ENCODE results near the gene SLC4A8.

Gene SLC4A8

DNA sequence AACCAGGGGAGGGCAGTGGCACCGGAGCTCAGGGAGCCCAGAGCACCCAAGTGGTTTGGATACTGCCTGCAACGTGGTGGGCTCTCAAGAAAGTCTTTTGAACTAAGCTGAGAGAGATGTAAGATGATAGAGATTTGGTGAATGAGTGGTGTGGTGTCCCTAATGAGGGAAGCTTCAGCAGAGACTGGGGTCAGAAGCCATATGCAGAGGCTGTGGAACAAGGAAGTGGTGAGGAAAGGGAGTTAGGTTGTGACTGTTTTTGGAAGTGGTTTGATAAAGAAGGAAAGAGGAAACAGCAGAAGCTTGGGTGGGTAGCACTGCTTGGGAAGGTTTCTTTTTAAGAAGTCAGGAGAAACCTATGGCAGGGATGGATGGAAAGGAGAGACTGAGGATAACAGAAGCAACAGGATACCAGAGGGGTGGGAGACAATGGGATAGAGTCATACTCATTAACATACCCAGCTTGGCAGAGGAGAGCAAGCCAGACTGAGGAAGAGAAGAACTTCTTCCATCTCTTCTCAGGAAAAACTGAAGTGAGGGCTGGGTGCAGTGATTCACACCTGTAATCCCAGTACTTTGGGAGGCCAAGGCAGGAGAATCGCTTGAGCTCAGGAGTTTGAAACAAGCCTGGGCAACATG lies 24.1 kb downstream of the SLC4A8 start:
- no peak overlapping the region for H3K14ac ChIP-seq (ENCODE audit: low read length in 2 of 2)
- H3K4me1 ChIP-seq (ENCODE audit: control insufficient read depth, insufficient read depth, low read depth, low read length): peaks cover 2% of the 10 kb centered on the region
- H2BK5ac ChIP-seq (ENCODE audit: low read depth, low read length, poor library complexity, severe bottlenecking): no peak overlapping the region
- H3K9me3 ChIP-seq (ENCODE audit: control insufficient read depth, low read length): no peaks in the 10 kb centered on the region
- H3K27ac ChIP-seq (ENCODE audit: low read length, poor library complexity, severe bottlenecking): no peak overlapping the region
- DNase-seq: no peak
- H2AK5ac ChIP-seq (ENCODE audit: low read length, severe bottlenecking): no peak overlapping the region
- no peak overlapping the region for H4K91ac ChIP-seq (ENCODE audit: low read length)
- H3K79me1 ChIP-seq (replicated peaks; ENCODE audit: low read length, poor library complexity, severe bottlenecking): no peaks in the 10 kb centered on the region
- no peak overlapping the region for H3K4me3 ChIP-seq (ENCODE audit: insufficient read depth in 1 of 2, low read depth in 1 of 2, low read length in 2 of 2)
- no peaks in the 10 kb centered on the region for H3K36me3 ChIP-seq (ENCODE audit: control insufficient read depth in 1 of 2, insufficient read depth in 2 of 2, low read depth in 1 of 2, low read length in 2 of 2)
- no peak overlapping the region for H3K18ac ChIP-seq (ENCODE audit: low read depth in 1 of 2, low read length in 2 of 2)
- H3K23ac ChIP-seq (ENCODE audit: low read length in 2 of 2): no peak overlapping the region
- WGBS: 84% methylated on average over 3 of the region's 3 CpGs
- no peak overlapping the region for H3K9ac ChIP-seq (ENCODE audit: low read length)
- no peak overlapping the region for H2BK120ac ChIP-seq (ENCODE audit: low read depth, low read length)
- H3K4me2 ChIP-seq (ENCODE audit: low read length, poor library complexity, severe bottlenecking): no peak overlapping the region
- H3K4ac ChIP-seq (ENCODE audit: low read depth in 1 of 2, low read length in 2 of 2): no peak overlapping the region
- H2BK15ac ChIP-seq (ENCODE audit: low read depth, poor library complexity, severe bottlenecking): no peak overlapping the region
- H3K27me3 ChIP-seq (ENCODE audit: control insufficient read depth in 1 of 2, insufficient read depth in 1 of 2, low read length in 2 of 2): peaks cover 7 to 8% of the 10 kb centered on the region in 2 experiments
- H4K8ac ChIP-seq (ENCODE audit: low read length): no peak overlapping the region
- H2BK12ac ChIP-seq (ENCODE audit: low read length in 2 of 2): no peak overlapping the region
- H2AFZ ChIP-seq (ENCODE audit: low read depth, low read length): no peak overlapping the region

GRCh38 chr12:51449580-51450246 lies 25.1 kb downstream of the SLC4A8 start:
- Histone ChIP-seq H3K14ac (ENCODE audit: low read length in 2 of 2) (no peak overlapping the region), H3K18ac (ENCODE audit: low read depth in 1 of 2, low read length in 2 of 2) (no peak overlapping the region), H3K9me3 (ENCODE audit: control insufficient read depth, low read length) (no peaks in the 10 kb centered on the region), H3K9ac (ENCODE audit: low read length) (no peak overlapping the region), H3K4me1 (ENCODE audit: control insufficient read depth, insufficient read depth, low read depth, low read length) (peaks cover 2% of the 10 kb centered on the region), H2BK12ac (ENCODE audit: low read length in 2 of 2) (no peak overlapping the region), H3K27ac (ENCODE audit: low read length, poor library complexity, severe bottlenecking) (no peak overlapping the region), H4K91ac (ENCODE audit: low read length) (no peak overlapping the region), H3K4ac (ENCODE audit: low read depth in 1 of 2, low read length in 2 of 2) (no peak overlapping the region), H2AFZ (ENCODE audit: low read depth, low read length) (no peak overlapping the region), H2BK15ac (ENCODE audit: low read depth, poor library complexity, severe bottlenecking) (no peak overlapping the region), H3K27me3 (ENCODE audit: control insufficient read depth in 1 of 2, insufficient read depth in 1 of 2, low read length in 2 of 2) (peaks cover 7 to 8% of the 10 kb centered on the region in 2 experiments), H2BK5ac (ENCODE audit: low read depth, low read length, poor library complexity, severe bottlenecking) (no peak overlapping the region), H3K36me3 (ENCODE audit: control insufficient read depth in 1 of 2, insufficient read depth in 2 of 2, low read depth in 1 of 2, low read length in 2 of 2) (no peaks in the 10 kb centered on the region), H2AK5ac (ENCODE audit: low read length, severe bottlenecking) (no peak overlapping the region), H2BK120ac (ENCODE audit: low read depth, low read length) (no peak overlapping the region), H3K23ac (ENCODE audit: low read length in 2 of 2) (no peak overlapping the region), H4K8ac (ENCODE audit: low read length) (no peak overlapping the region), H3K4me3 (ENCODE audit: insufficient read depth in 1 of 2, low read depth in 1 of 2, low read length in 2 of 2) (no peak overlapping the region), H3K79me1 (replicated peaks; ENCODE audit: low read length, poor library complexity, severe bottlenecking) (no peaks in the 10 kb centered on the region), H3K4me2 (ENCODE audit: low read length, poor library complexity, severe bottlenecking) (no peak overlapping the region)
- DNase-seq: no peak
- 82% methylated on average over 3 of the region's 3 CpGs for WGBS

DNA sequence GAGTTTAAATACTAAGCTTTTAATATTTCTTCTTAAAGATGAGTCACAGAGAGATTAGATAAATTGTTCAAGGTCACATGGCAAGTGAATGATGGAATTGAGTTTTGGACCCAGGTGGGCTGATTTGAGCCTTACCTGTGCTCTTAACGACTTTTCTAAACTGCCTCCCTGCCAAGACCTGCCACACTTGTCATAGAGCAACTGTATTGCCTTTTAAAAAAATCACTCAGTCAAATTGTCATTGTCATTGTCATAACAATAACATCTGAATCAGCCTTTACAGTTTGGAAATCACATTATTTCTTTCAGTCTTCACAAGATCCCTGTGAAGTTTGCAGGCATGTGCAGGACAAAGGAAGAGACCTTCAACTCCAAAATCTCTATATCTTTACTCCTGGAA lies 25.7 kb downstream of the SLC4A8 start:
- Histone ChIP-seq H4K8ac (ENCODE audit: low read length) (no peak overlapping the region), H3K9me3 (ENCODE audit: control insufficient read depth, low read length) (no peaks in the 10 kb centered on the region), H2BK120ac (ENCODE audit: low read depth, low read length) (no peak overlapping the region), H3K23ac (ENCODE audit: low read length in 2 of 2) (no peak overlapping the region), H3K79me1 (replicated peaks; ENCODE audit: low read length, poor library complexity, severe bottlenecking) (no peaks in the 10 kb centered on the region), H4K91ac (ENCODE audit: low read length) (no peak overlapping the region), H2BK5ac (ENCODE audit: low read depth, low read length, poor library complexity, severe bottlenecking) (no peak overlapping the region), H2AFZ (ENCODE audit: low read depth, low read length) (no peak overlapping the region), H3K4me2 (ENCODE audit: low read length, poor library complexity, severe bottlenecking) (no peak overlapping the region), H2BK12ac (ENCODE audit: low read length in 2 of 2) (no peak overlapping the region), H3K27me3 (ENCODE audit: control insufficient read depth in 1 of 2, insufficient read depth in 1 of 2, low read length in 2 of 2) (peaks cover 5 to 8% of the 10 kb centered on the region in 2 experiments), H2BK15ac (ENCODE audit: low read depth, poor library complexity, severe bottlenecking) (no peak overlapping the region), H3K4ac (ENCODE audit: low read depth in 1 of 2, low read length in 2 of 2) (no peak overlapping the region), H3K4me3 (ENCODE audit: insufficient read depth in 1 of 2, low read depth in 1 of 2, low read length in 2 of 2) (no peak overlapping the region), H3K18ac (ENCODE audit: low read depth in 1 of 2, low read length in 2 of 2) (no peak overlapping the region), H3K27ac (ENCODE audit: low read length, poor library complexity, severe bottlenecking) (no peak overlapping the region), H3K14ac (ENCODE audit: low read length in 2 of 2) (no peak overlapping the region), H3K9ac (ENCODE audit: low read length) (no peak overlapping the region), H2AK5ac (ENCODE audit: low read length, severe bottlenecking) (no peak overlapping the region), H3K4me1 (ENCODE audit: control insufficient read depth, insufficient read depth, low read depth, low read length) (peaks cover 2% of the 10 kb centered on the region), H3K36me3 (ENCODE audit: control insufficient read depth in 1 of 2, insufficient read depth in 2 of 2, low read depth in 1 of 2, low read length in 2 of 2) (no peaks in the 10 kb centered on the region)
- DNase-seq: no peak
- WGBS: 58% methylated on average over 1 of the region's 1 CpG

GRCh38 chr12:51450806-51451205 lies 26.2 kb downstream of the SLC4A8 start:
- no peak overlapping the region for H3K9ac ChIP-seq (ENCODE audit: low read length)
- no peak overlapping the region for H3K4me2 ChIP-seq (ENCODE audit: low read length, poor library complexity, severe bottlenecking)
- H4K91ac ChIP-seq (ENCODE audit: low read length): no peak overlapping the region
- no peak overlapping the region for H2AFZ ChIP-seq (ENCODE audit: low read depth, low read length)
- no peak overlapping the region for H2AK5ac ChIP-seq (ENCODE audit: low read length, severe bottlenecking)
- no peak overlapping the region for H3K14ac ChIP-seq (ENCODE audit: low read length in 2 of 2)
- no peak overlapping the region for H2BK5ac ChIP-seq (ENCODE audit: low read depth, low read length, poor library complexity, severe bottlenecking)
- no peak overlapping the region for H3K23ac ChIP-seq (ENCODE audit: low read length in 2 of 2)
- no peaks in the 10 kb centered on the region for H3K36me3 ChIP-seq (ENCODE audit: control insufficient read depth in 1 of 2, insufficient read depth in 2 of 2, low read depth in 1 of 2, low read length in 2 of 2)
- H3K27me3 ChIP-seq (ENCODE audit: control insufficient read depth in 1 of 2, insufficient read depth in 1 of 2, low read length in 2 of 2): peaks cover 3 to 8% of the 10 kb centered on the region in 2 experiments
- H2BK15ac ChIP-seq (ENCODE audit: low read depth, poor library complexity, severe bottlenecking): no peak overlapping the region
- H2BK120ac ChIP-seq (ENCODE audit: low read depth, low read length): no peak overlapping the region
- H3K4me3 ChIP-seq (ENCODE audit: insufficient read depth in 1 of 2, low read depth in 1 of 2, low read length in 2 of 2): no peak overlapping the region
- H2BK12ac ChIP-seq (ENCODE audit: low read length in 2 of 2): no peak overlapping the region
- 88% methylated on average over 11 of the region's 11 CpGs for whole genome bisulfite sequencing
- H3K9me3 ChIP-seq (ENCODE audit: control insufficient read depth, low read length): no peaks in the 10 kb centered on the region
- peaks cover 2% of the 10 kb centered on the region for H3K4me1 ChIP-seq (ENCODE audit: control insufficient read depth, insufficient read depth, low read depth, low read length)
- no peaks in the 10 kb centered on the region for H3K79me1 ChIP-seq (replicated peaks; ENCODE audit: low read length, poor library complexity, severe bottlenecking)
- H3K27ac ChIP-seq (ENCODE audit: low read length, poor library complexity, severe bottlenecking): no peak overlapping the region
- H3K18ac ChIP-seq (ENCODE audit: low read depth in 1 of 2, low read length in 2 of 2): no peak overlapping the region
- H4K8ac ChIP-seq (ENCODE audit: low read length): no peak overlapping the region
- H3K4ac ChIP-seq (ENCODE audit: low read depth in 1 of 2, low read length in 2 of 2): no peak overlapping the region
- DNase-seq: no peak
